WTC11 (cell line): ENCODE measurements around the gene PHKB.

Experiments
- ATF2 ChIP-seq: sonication (generic); formaldehyde crosslinking; IDR thresholded peaks from 2 replicates; pipeline ENCODE4 v1.8.1; 2022; ENCODE audit warnings: low read depth, missing genetic modification reagents, borderline replicate concordance
- ATF3 ChIP-seq: sonication (generic); formaldehyde crosslinking; conservative IDR thresholded peaks from 2 replicates; pipeline ENCODE4 v1.8.1; 2022; ENCODE audit warnings: mild to moderate bottlenecking, missing genetic modification reagents
- CTCF ChIP-seq: fragments of 200-600 bp; IDR thresholded peaks from 2 replicates; pipeline ENCODE4 v1.8.0; 2022; ENCODE audit warnings: antibody characterized with exemption
- ELF4 ChIP-seq: sonication (generic); formaldehyde crosslinking; IDR thresholded peaks from 2 replicates; pipeline ENCODE4 v1.8.1; 2022; ENCODE audit warnings: low read depth, mild to moderate bottlenecking, moderate library complexity, missing genetic modification reagents
- FOXJ3 ChIP-seq: sonication (generic); formaldehyde crosslinking; IDR thresholded peaks from 2 replicates; pipeline ENCODE4 v1.9.0; 2021; ENCODE audit warnings: missing genetic modification reagents, mild to moderate bottlenecking, borderline replicate concordance
- JAZF1 ChIP-seq: fragments of 250-450 bp; sonication (Bioruptor Pico); IDR thresholded peaks from 2 replicates; pipeline ENCODE4 v1.9.0; 2021; ENCODE audit warnings: moderate library complexity, mild to moderate bottlenecking, inconsistent platforms
- TF ChIP-seq, protein P1 (sequence below): sonication (generic); formaldehyde crosslinking; IDR thresholded peaks from 2 replicates; pipeline ENCODE4 v1.8.1; 2023; ENCODE audit warnings: mild to moderate bottlenecking, moderate library complexity, missing genetic modification reagents
- TF ChIP-seq, protein P2 (sequence below): sonication (generic); formaldehyde crosslinking; IDR thresholded peaks from 2 replicates; pipeline ENCODE4 v1.8.0; 2022; ENCODE audit warnings: mild to moderate bottlenecking, missing genetic modification reagents
- TF ChIP-seq, protein P3 (sequence below): sonication (generic); formaldehyde crosslinking; IDR thresholded peaks from 2 replicates; pipeline ENCODE4 v1.8.1; 2023; ENCODE audit warnings: mild to moderate bottlenecking, missing genetic modification reagents, moderate library complexity

DNA sequence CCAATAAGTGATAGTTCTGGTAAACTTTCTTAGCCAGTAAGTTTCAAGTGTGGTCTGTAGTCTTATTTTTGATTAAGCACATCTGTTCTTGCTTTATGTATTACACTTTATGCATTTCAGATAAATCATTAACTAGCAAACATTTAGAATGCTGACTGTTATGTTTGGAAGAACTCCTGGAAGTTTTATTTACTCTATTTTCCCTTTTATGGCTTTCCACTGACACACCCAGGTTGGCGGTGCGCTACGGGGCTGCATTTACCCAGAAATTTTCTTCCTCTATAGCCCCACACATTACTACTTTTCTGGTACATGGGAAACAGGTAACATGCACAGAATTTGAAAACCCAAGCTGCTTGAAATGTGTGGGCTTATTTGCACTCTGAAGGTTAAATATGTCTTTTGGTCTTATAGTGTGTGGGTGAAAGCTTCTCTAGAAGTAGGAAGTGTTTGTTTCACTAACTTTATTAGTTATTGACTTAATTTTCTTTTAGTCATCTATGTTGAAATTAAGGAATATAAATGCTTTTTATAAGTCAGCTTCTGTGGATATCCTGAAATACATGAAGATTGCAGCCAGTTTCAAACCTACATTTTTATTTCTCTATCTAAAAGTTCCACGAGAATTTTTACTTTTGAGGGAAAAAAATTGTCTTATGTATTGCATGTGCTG is 203.7 kb downstream of the PHKB start:
- no peak for TF ChIP-seq CTCF
- no peak for TF ChIP-seq ATF3 (CRISPR knock-in tag)
- no peak for TF ChIP-seq JAZF1 (CRISPR knock-in tag)
- no peak for TF ChIP-seq FOXJ3 (CRISPR knock-in tag)
- TF ChIP-seq, protein P1, sequence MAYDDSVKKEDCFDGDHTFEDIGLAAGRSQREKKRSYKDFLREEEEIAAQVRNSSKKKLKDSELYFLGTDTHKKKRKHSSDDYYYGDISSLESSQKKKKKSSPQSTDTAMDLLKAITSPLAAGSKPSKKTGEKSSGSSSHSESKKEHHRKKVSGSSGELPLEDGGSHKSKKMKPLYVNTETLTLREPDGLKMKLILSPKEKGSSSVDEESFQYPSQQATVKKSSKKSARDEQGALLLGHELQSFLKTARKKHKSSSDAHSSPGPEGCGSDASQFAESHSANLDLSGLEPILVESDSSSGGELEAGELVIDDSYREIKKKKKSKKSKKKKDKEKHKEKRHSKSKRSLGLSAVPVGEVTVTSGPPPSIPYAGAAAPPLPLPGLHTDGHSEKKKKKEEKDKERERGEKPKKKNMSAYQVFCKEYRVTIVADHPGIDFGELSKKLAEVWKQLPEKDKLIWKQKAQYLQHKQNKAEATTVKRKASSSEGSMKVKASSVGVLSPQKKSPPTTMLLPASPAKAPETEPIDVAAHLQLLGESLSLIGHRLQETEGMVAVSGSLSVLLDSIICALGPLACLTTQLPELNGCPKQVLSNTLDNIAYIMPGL, result no peak
- TF ChIP-seq, protein P2, sequence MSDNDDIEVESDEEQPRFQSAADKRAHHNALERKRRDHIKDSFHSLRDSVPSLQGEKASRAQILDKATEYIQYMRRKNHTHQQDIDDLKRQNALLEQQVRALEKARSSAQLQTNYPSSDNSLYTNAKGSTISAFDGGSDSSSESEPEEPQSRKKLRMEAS (CRISPR knock-in tag), result no peak
- TF ChIP-seq, protein P3, sequence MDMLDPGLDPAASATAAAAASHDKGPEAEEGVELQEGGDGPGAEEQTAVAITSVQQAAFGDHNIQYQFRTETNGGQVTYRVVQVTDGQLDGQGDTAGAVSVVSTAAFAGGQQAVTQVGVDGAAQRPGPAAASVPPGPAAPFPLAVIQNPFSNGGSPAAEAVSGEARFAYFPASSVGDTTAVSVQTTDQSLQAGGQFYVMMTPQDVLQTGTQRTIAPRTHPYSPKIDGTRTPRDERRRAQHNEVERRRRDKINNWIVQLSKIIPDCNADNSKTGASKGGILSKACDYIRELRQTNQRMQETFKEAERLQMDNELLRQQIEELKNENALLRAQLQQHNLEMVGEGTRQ (CRISPR knock-in tag), result no peak
- no peak for TF ChIP-seq ELF4
- no peak for TF ChIP-seq ATF2 (CRISPR knock-in tag)
